Esophagus squamous epithelium (tissue), 5 donors: ENCODE measurements around the gene SLC39A7. TPM values are rescaled to one million over a fixed set of nuclear protein-coding genes. Genes with fewer than 3 reads are reported as not detected.

Source experiments
- DNase-seq: peaks from one replicate; lab custom pipeline; 2025; lab: John Stamatoyannopoulos, UW
- H3K27ac ChIP-seq, 4 donors: fragments of 200-600 bp; sonication (generic); one replicate each; pipeline ENCODE4 v1.5.1; 2016 to 2019; ENCODE audit warnings: mild to moderate bottlenecking in 1 of 4
- H3K27me3 ChIP-seq, 4 donors: fragments of 200-600 bp; sonication (generic); 1 replicate in 3 of 4; 2 replicates in 1 of 4; pipeline versions ENCODE4 v1.5.1 to v1.6.0; 2017 to 2021; ENCODE audit warnings: antibody characterized with exemption in 1 of 4
- H3K36me3 ChIP-seq, 3 donors: fragments of 200-600 bp; sonication (generic); one replicate each; pipeline ENCODE4 v1.5.1; 2016 to 2019
- H3K4me1 ChIP-seq, 3 donors: fragments of 200-600 bp; sonication (generic); one replicate each; pipeline ENCODE4 v1.5.1; 2017 to 2019
- H3K4me3 ChIP-seq, 4 donors: fragments of 200-600 bp; sonication (generic); 1 replicate in 3 of 4; 2 replicates in 1 of 4; pipeline ENCODE4 v1.5.1; 2016 to 2019; ENCODE audit warnings: mild to moderate bottlenecking in 2 of 4, moderate library complexity in 1 of 4
- H3K9me3 ChIP-seq, 3 donors: fragments of 200-600 bp; sonication (generic); one replicate each; pipeline ENCODE4 v1.5.1; 2016 to 2019
- CTCF ChIP-seq, 6 experiments: fragments of 450-650 bp in 4 of 6; fragments of 200-600 bp in 2 of 6; sonication (generic) in 2 of 6; IDR thresholded peaks; one replicate each; pipeline ENCODE4 v1.5.1; 2016 to 2019; ENCODE audit warnings: antibody characterized with exemption in 6 of 6, mild to moderate bottlenecking in 4 of 6, moderate library complexity in 4 of 6
- POLR2A ChIP-seq, 4 donors: fragments of 450-650 bp; IDR thresholded peaks; one replicate each; pipeline ENCODE4 v1.6.1; 2017; ENCODE audit warnings: antibody characterized with exemption in 4 of 4, mild to moderate bottlenecking in 4 of 4, moderate library complexity in 3 of 4
- WGBS, 2 donors: methylation state at CpG; one replicate each; pipeline ENCODE4 v1.1.5; 2018; 5-methylcytosine and 5-hydroxymethylcytosine counted together
- intact Hi-C: fragments of 100-400 bp; cut with DNase I; formaldehyde crosslinking; loops from one replicate; pipeline ENCODE4 v1.15.0; 2022
- total RNA-seq, 4 donors: library from RNA; depleted of rRNA; stranded (reverse); fragments of >200 nt; gene quantifications; one replicate each; pipeline ENCODE4 v1.1.0, GENCODE V29; 2016
- donor health status: DM: yes; HTN: yes; CAD: no.

SLC39A7 gene
- total RNA-seq, 4 donors from 2014 or later: 43.1 to 72.4 (median 62.4) TPM

GRCh38 chr6:33173535-33174180, 27.0 kb upstream of the SLC39A7 start:
- no peak for DNase-seq
- 65 to 81% methylated on average over 3 to 5 of the region's 11 CpGs for WGBS, 2 donors
- H3K27ac ChIP-seq: no peak overlapping the region
- H3K36me3 ChIP-seq: no peaks in the 10 kb centered on the region
- intact Hi-C loops: no loop called here
- TF ChIP-seq CTCF (IDR thresholded peaks at IDR 0.05) (no peak), POLR2A (IDR thresholded peaks at IDR 0.05) (no peak)
- no peaks in the 10 kb centered on the region for H3K4me1 ChIP-seq
- H3K27me3 ChIP-seq: peaks cover 0 to 8% (median 0%) of the 10 kb centered on the region in 4 donors
- no peak overlapping the region for H3K4me3 ChIP-seq
- H3K9me3 ChIP-seq: no peaks in the 10 kb centered on the region

- no peak for DNase-seq
- Histone ChIP-seq H3K4me3 (no peak overlapping the region), H3K4me1 (no peaks in the 10 kb centered on the region), H3K27me3 (peaks cover 0 to 8% (median 0%) of the 10 kb centered on the region in 4 donors), H3K9me3 (no peaks in the 10 kb centered on the region), H3K27ac (no peak overlapping the region), H3K36me3 (no peaks in the 10 kb centered on the region)
- 83 to 85% methylated on average over 1 to 2 of the region's 4 CpGs for WGBS, 2 donors
- intact Hi-C loops: no loop called here
- TF ChIP-seq CTCF (IDR thresholded peaks at IDR 0.05): no peak
Measured at GRCh38 chr6:33174784-33175183, 25.9 kb upstream of the SLC39A7 start.

GRCh38 chr6:33175436-33176069, 25.1 kb upstream of the SLC39A7 start:
- intact Hi-C loops: no loop called here
- WGBS, 2 donors: 72% methylated on average over 6 of the region's 10 CpGs; no CpG with 5 or more reads in 1 of the 2 donors

GRCh38 chr6:33176906-33177305, 23.8 kb upstream of the SLC39A7 start:
- Histone ChIP-seq H3K4me1 (no peaks in the 10 kb centered on the region), H3K27me3 (peaks cover 0 to 8% (median 0%) of the 10 kb centered on the region in 4 donors), H3K9me3 (no peaks in the 10 kb centered on the region), H3K4me3 (no peak overlapping the region), H3K36me3 (no peaks in the 10 kb centered on the region), H3K27ac (no peak overlapping the region)
- DNase-seq: no peak
- TF ChIP-seq CTCF (IDR thresholded peaks at IDR 0.05): no peak
- no peak for TF ChIP-seq POLR2A (IDR thresholded peaks at IDR 0.05)
- WGBS, 2 donors: 85 to 90% methylated on average over 7 of the region's 7 CpGs
- intact Hi-C loops: no loop called here

More at GRCh38 chr6:33175436-33176069, 25.1 kb upstream of the SLC39A7 start:
- no peak for TF ChIP-seq POLR2A (IDR thresholded peaks at IDR 0.05)
- Histone ChIP-seq H3K4me3 (no peak overlapping the region), H3K27ac (no peak overlapping the region), H3K36me3 (no peaks in the 10 kb centered on the region), H3K9me3 (no peaks in the 10 kb centered on the region), H3K27me3 (peaks cover 0 to 8% (median 0%) of the 10 kb centered on the region in 4 donors), H3K4me1 (no peaks in the 10 kb centered on the region)
- no peak for DNase-seq

- intact Hi-C loops: no loop called here
- DNase-seq: no peak
- 82 to 85% methylated on average over 7 to 15 of the region's 19 CpGs for WGBS, 2 donors
Measured at GRCh38 chr6:33177552-33178446, 22.9 kb upstream of the SLC39A7 start.

More at GRCh38 chr6:33177552-33178446, 22.9 kb upstream of the SLC39A7 start:
- peaks cover 0 to 7% (median 0%) of the 10 kb centered on the region in 4 donors for H3K27me3 ChIP-seq
- TF ChIP-seq CTCF (IDR thresholded peaks at IDR 0.05): no peak
- no peak for TF ChIP-seq POLR2A (IDR thresholded peaks at IDR 0.05)
- H3K4me1 ChIP-seq: no peaks in the 10 kb centered on the region
- no peaks in the 10 kb centered on the region for H3K9me3 ChIP-seq
- no peak overlapping the region for H3K4me3 ChIP-seq
- no peaks in the 10 kb centered on the region for H3K36me3 ChIP-seq
- H3K27ac ChIP-seq: no peak overlapping the region
